ENCODE data around the gene MCMBP. TPM values are rescaled to one million over a fixed set of nuclear protein-coding genes. Genes with fewer than 3 reads are reported as not detected.
"Not testable (repeated sequence)": the region's sequence is repeated elsewhere in the genome, so short reads cannot be mapped to it uniquely, and the experiment has no call there.

The MCMBP gene
- polyA plus RNA-seq, 2 of the 4 experiments (the other 2 are of a cell fraction) = 57.3 to 113 TPM

GRCh38 chr10:119892188-119893065, 19.8 kb upstream of the MCMBP start, which contains the start of gene SEC23IP (continued):
- TF ChIP-seq BCL3 (IDR thresholded peaks at IDR 0.05) = peak; percentile 85; the same call in 2 of the 3 replicates
- TF ChIP-seq RFX5 (IDR thresholded peaks at IDR 0.05) = 0 out of 2 replicates have a peak, but pooled peaks have one; percentile 19
- TF ChIP-seq REST (IDR thresholded peaks at IDR 0.05) = 0 out of 2 replicates have a peak, but pooled peaks have one; percentile 21
- no peak for TF ChIP-seq FOSL2 (IDR thresholded peaks at IDR 0.05)
- TF ChIP-seq FOSL2 (CRISPR knock-in tag; IDR thresholded peaks at IDR 0.05) = peak; percentile 41; the same call in 1 of the 2 replicates
- TF ChIP-seq ZSCAN20 (CRISPR knock-in tag; IDR thresholded peaks at IDR 0.05) = no peak
- TF ChIP-seq EP300 (IDR thresholded peaks at IDR 0.05) = no peak
- peak in 1 of 2 experiments; percentile 93; a peak in 4 of 5 replicates for TF ChIP-seq JUN (IDR thresholded peaks at IDR 0.05)
- TF ChIP-seq MYC (IDR thresholded peaks at IDR 0.05; ENCODE audit: borderline replicate concordance, low read length) = peak; percentile 72; the same call in 1 of the 2 replicates
- TF ChIP-seq HOXB13 (CRISPR knock-in tag; IDR thresholded peaks at IDR 0.05; ENCODE audit: low read depth) = peak; percentile 76; the same call in 1 of the 2 replicates
- TF ChIP-seq EHF (CRISPR knock-in tag; IDR thresholded peaks at IDR 0.05) = peak; percentile 70; the same call in 1 of the 2 replicates
- peak; percentile 91 for TF ChIP-seq POLR2A (IDR thresholded peaks at IDR 0.05; ENCODE audit: low read length)
- TF ChIP-seq HDAC2 (IDR thresholded peaks at IDR 0.05) = no peak
- TF ChIP-seq HOXB5 (CRISPR knock-in tag; IDR thresholded peaks at IDR 0.05) = peak; percentile 74; the same call in 1 of the 2 replicates
- TF ChIP-seq MAX (IDR thresholded peaks at IDR 0.05) = peak; percentile 99

- peak overlapping the region; percentile 90 to 97 for H3K27ac ChIP-seq
- peak overlapping the region; percentile 82 for H3K4me2 ChIP-seq
- WGBS (ENCODE audit: missing lambda C conversion rate) = 69% methylated on average over 14 of the region's 14 CpGs
- H3K9me3 ChIP-seq; DNase-seq (ENCODE audit: low read depth in 1 of 2, low spot score in 1 of 2); ATAC-seq; FAIRE-seq: not testable (repeated sequence)
- H3K4me1 ChIP-seq = peaks cover 34% of the 10 kb centered on the region
- POLR2A ChIA-PET = interaction anchor here (0.5 to 2.3 kb wide), 15 partner anchors 9 to 349 kb away, joined by 3 to 44 read pairs (median 4); partner anchors contain the start of genes INPP5F, MCMBP, RGS10 and TIAL1
- H3K4me3 ChIP-seq = peak overlapping the region; percentile 98
- CTCF ChIA-PET = interaction anchor here (0.6 to 1.3 kb wide), 6 partner anchors 16 to 1873 kb away, joined by 3 to 5 read pairs (median 3); no protein-coding TSS in a partner anchor
Observed at GRCh38 chr10:119891849-119892187, 19.2 kb upstream of the MCMBP start.

GRCh38 chr10:119890307-119890706, 17.7 kb upstream of the MCMBP start:
- H3K9me3 ChIP-seq; ATAC-seq; H3K27ac ChIP-seq; FAIRE-seq; H3K4me2 ChIP-seq; DNase-seq (ENCODE audit: low read depth in 1 of 2, low spot score in 1 of 2); H3K4me3 ChIP-seq: not testable (repeated sequence)
- ChIA-PET CTCF (interaction anchor here (1.1 to 1.7 kb wide), 4 partner anchors 17 to 31 kb away, joined by 3 to 5 read pairs (median 4); partner anchors contain the start of gene MCMBP), POLR2A (interaction anchor here (1.6 kb wide), 1 partner anchor 17 kb away, joined by 8 read pairs; no protein-coding TSS in a partner anchor)
- peaks cover 19% of the 10 kb centered on the region for H3K4me1 ChIP-seq
- 88% methylated on average over 4 of the region's 4 CpGs for WGBS (ENCODE audit: missing lambda C conversion rate)
- peak; percentile 20 for TF ChIP-seq MAFK (IDR thresholded peaks at IDR 0.05; ENCODE audit: partially characterized antibody)

- POLR2A ChIA-PET; H3K4me3 ChIP-seq; FAIRE-seq; H3K27ac ChIP-seq; DNase-seq (ENCODE audit: low read depth in 1 of 2, low spot score in 1 of 2); H3K4me2 ChIP-seq; H3K9me3 ChIP-seq; ATAC-seq: not testable (repeated sequence)
- CTCF ChIA-PET = interaction anchor here (1.4 kb wide), 1 partner anchor 17 kb away, joined by 5 read pairs; the partner anchor contains the start of gene MCMBP
- H3K4me1 ChIP-seq = peaks cover 12% of the 10 kb centered on the region
- WGBS (ENCODE audit: missing lambda C conversion rate) = 75% methylated on average over 3 of the region's 3 CpGs
Observed at GRCh38 chr10:119889201-119889600, 16.6 kb upstream of the MCMBP start.

- CTCF ChIA-PET = not testable (repeated sequence)
- WGBS (ENCODE audit: missing lambda C conversion rate) = 36% methylated on average over 3 of the region's 3 CpGs
Observed at GRCh38 chr10:119888715-119889114, 16.1 kb upstream of the MCMBP start.

More at GRCh38 chr10:119888715-119889114, 16.1 kb upstream of the MCMBP start:
- POLR2A ChIA-PET; DNase-seq (ENCODE audit: low read depth in 1 of 2, low spot score in 1 of 2); H3K4me1 ChIP-seq; FAIRE-seq; H3K4me3 ChIP-seq; H3K4me2 ChIP-seq; H3K9me3 ChIP-seq; H3K27ac ChIP-seq; ATAC-seq: not testable (repeated sequence)
